NT2/D1 (cell line): ENCODE results near the gene GRHPR.

ENCODE experiments used
- YY1 ChIP-seq: IDR thresholded peaks from 2 replicates; pipeline ENCODE4 v1.6.1; 2011; ENCODE audit not compliant: insufficient read length, insufficient read depth
- ZNF274 ChIP-seq: IDR thresholded peaks from 2 replicates; pipeline ENCODE4 v1.6.1; 2011; ENCODE audit warnings: mild to moderate bottlenecking, low read depth, low read length

DNA sequence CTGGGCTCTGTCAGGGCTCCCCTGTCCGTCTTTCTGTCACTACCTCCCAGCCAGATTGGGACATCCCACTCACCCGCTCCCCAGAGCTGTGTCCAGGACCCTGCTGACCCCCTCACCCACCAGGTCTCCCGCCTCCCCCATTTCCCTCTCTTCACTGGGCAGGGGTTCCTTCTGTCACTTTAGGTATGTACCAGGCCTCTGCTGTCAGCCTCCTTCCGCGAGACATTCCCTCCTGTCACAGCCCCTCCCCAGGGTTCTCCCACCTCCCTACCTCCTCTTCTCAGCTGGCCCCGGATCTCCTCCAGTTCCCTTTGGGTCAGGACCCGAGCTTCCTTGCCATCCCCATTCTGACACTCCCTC, 63.7 kb downstream of the GRHPR start:
- TF ChIP-seq YY1 (no peak), ZNF274 (no peak)
